ENCODE data around the gene USP43.

Gene USP43

GRCh38 chr17:9725575-9725974, 80.3 kb downstream of the USP43 start:
- FAIRE-seq, result no peak

- FAIRE-seq, result no peak
Observed at GRCh38 chr17:9726291-9726690, 81.0 kb downstream of the USP43 start.

GRCh38 chr17:9728005-9728404, 82.7 kb downstream of the USP43 start:
- FAIRE-seq, result no peak

GRCh38 chr17:9728564-9728963, 83.2 kb downstream of the USP43 start:
- FAIRE-seq, result no peak

GRCh38 chr17:9729034-9729650, 83.8 kb downstream of the USP43 start:
- peak; percentile 93 for FAIRE-seq

- FAIRE-seq, result no peak
Observed at GRCh38 chr17:9729735-9730420, 84.6 kb downstream of the USP43 start.

- FAIRE-seq, result no peak
Observed at GRCh38 chr17:9750524-9750923, 105.2 kb downstream of the USP43 start.

GRCh38 chr17:9755083-9755482, 109.8 kb downstream of the USP43 start:
- no peak for FAIRE-seq

- FAIRE-seq, result no peak
Observed at GRCh38 chr17:9760266-9760665, 114.9 kb downstream of the USP43 start.

GRCh38 chr17:9763643-9764042, 118.3 kb downstream of the USP43 start:
- FAIRE-seq, result no peak

- no peak for FAIRE-seq
Observed at GRCh38 chr17:9765322-9765721, 120.0 kb downstream of the USP43 start.

GRCh38 chr17:9766970-9767369, 121.7 kb downstream of the USP43 start:
- no peak for FAIRE-seq

GRCh38 chr17:9767432-9767991, 122.2 kb downstream of the USP43 start:
- no peak for FAIRE-seq

- peak; percentile 63 for FAIRE-seq
Observed at GRCh38 chr17:9768381-9768934, 123.1 kb downstream of the USP43 start.

GRCh38 chr17:9769036-9769695, 123.8 kb downstream of the USP43 start:
- no peak for FAIRE-seq

- no peak for FAIRE-seq
Observed at GRCh38 chr17:9771465-9771864, 126.1 kb downstream of the USP43 start.

- no peak for FAIRE-seq
Observed at GRCh38 chr17:9772658-9773057, 127.3 kb downstream of the USP43 start.

- FAIRE-seq, result no peak
Observed at GRCh38 chr17:9776911-9777310, 131.6 kb downstream of the USP43 start.
